ENCODE results near the gene COMMD8.

DNA sequence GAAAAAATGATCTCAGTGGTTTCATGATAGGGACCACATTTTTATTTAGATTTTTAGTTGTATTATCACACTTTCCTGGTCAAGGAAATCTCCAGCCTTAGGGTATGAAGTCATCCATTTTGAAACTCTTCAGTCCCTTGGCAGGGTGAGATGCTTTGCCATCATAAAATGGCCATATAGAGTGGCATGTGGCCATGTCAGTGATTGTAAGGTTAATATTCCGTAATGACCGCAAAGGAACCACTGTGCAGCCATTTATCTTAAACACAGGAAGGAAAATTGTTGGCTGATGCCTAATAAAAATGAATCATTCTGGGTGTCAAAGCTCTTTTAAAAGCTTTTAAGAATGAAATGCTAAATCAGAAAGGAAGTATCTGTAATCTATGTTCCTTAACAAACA, 35.6 kb downstream of the COMMD8 start:
- TF ChIP-seq, protein P1, sequence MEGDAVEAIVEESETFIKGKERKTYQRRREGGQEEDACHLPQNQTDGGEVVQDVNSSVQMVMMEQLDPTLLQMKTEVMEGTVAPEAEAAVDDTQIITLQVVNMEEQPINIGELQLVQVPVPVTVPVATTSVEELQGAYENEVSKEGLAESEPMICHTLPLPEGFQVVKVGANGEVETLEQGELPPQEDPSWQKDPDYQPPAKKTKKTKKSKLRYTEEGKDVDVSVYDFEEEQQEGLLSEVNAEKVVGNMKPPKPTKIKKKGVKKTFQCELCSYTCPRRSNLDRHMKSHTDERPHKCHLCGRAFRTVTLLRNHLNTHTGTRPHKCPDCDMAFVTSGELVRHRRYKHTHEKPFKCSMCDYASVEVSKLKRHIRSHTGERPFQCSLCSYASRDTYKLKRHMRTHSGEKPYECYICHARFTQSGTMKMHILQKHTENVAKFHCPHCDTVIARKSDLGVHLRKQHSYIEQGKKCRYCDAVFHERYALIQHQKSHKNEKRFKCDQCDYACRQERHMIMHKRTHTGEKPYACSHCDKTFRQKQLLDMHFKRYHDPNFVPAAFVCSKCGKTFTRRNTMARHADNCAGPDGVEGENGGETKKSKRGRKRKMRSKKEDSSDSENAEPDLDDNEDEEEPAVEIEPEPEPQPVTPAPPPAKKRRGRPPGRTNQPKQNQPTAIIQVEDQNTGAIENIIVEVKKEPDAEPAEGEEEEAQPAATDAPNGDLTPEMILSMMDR (IDR thresholded peaks at IDR 0.05) = no peak
- no peak for TF ChIP-seq POLR2A (IDR thresholded peaks at IDR 0.05)

Measured in esophagus squamous epithelium (tissue), 4 donors.